DMS114 treated with DMSO at 0.1 percent for 48 hours (cell line): ENCODE measurements around the gene ZG16.
"Not testable (repeated sequence)": the region's sequence is repeated elsewhere in the genome, so short reads cannot be mapped to it uniquely, and the experiment has no call there.

Experiments
- DNase-seq: peaks from one replicate; lab custom pipeline; 2025; ENCODE audit not compliant: unreplicated experiment; lab: John Stamatoyannopoulos, UW

The ZG16 gene

DNA sequence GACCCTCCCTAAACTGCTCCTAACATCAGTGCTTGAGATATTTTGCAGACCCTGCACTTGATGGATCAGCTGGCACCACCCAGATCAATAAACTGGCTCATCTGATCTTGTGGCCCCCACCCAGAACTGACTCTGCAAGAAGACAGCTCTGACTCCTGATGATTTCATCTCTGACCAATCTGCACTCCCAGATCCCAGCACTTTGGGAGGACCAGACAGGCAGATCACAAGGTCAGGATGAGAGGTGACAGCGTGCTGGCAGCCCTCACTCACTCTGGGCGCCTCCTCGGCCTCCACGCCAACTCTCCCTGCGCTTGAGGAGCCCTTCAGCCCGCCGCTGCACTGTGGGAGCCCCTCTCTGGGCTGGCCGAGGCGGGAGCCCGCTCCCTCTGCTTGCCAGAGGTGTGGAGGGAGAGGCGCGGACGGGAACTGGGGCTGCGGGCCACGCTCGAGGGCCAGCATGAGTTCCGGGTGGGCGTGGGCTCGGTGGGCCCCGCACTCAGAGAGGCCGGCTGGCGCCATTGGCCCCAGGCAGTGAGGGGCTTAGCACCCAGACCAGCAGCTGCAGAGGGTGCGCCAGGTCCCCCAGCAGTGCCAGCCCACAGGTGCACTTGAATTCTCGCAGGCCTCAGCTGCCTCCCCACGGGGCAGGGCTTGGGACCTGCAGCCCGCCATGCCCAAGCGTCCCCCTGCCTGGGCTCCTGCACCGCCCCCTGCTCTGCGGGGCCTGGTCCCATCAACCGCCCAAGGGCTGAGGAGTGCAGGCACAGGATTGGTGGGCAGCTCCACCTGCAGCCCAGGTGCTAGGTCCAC lies 29.9 kb upstream of the ZG16 start:
- DNase-seq, result no peak

DNA sequence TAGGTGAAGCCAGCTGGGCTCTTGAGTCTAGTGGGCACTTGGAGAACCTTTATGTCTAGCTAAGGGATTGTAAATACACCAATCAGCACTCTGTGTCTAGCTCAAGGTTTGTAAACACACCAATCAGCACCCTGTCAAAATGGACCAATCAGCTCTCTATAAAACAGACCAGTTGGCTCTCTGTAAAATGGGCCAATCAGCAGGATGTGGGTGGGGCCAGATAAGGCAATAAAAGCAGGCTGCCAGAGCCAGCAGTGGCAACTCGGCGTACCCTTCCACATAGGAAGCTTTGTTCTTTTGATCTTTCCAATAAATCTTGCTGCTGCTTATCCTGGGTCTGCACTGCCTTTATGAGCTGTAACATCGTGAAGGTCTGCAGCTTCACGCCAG lies 29.3 kb upstream of the ZG16 start:
- DNase-seq, result not testable (repeated sequence)

DNA sequence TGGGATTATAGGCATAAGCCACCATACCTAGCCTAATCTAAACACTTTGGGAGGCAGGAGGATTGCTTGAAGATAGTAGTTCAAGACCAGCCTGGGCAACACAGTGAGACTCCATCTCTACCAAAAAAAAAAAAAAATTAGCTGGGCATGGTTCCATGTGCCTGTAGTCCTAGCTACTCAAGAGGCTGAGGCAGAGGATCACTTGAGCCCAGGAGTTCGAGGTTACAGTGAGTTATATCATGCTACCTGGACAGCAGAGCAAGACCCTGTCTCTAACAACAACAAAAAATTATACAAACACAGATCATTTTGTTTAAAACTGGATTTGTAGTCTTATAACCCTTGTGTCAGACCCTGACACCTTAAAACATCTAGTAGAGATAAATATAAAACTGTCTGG lies 24.5 kb upstream of the ZG16 start:
- DNase-seq, result no peak

DNA sequence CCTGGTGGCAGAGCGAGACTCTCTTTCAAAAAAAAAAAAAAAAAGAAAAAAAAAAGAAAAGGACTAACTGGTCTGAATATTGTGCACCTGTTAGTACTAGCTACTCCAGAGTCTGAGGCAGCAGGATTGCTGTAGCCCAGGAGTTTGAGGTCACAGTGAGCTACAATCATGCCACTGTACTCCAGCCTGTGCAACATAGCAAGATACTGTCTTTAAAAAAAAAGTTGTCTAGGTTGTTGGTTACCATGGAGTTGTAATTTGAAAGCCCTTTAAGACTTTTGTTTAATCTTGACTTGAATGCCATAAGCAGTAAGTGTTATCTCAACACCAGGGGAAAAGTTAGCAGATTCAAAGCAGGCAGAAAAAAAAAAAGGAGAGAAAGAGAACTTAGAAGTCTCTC lies 21.4 kb upstream of the ZG16 start:
- no peak for DNase-seq

DNA sequence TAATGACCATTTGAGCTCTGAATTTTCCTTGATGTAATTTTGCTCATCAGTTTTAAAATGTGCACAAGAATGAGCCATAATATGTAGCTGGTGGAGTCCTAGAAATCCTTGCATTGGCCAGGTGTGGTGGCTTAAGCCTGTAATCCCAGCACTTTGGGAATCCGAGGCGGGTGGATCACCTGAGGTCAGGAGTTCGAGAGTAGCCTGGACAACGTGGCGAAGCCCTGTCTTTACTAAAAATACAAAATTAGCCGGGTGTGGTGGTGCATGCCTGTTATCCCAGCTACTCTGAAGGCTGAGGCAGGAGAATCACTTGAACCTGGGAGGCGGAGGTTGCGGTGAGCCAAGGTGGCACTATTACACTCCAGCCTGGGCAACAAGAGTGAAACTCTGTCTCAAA lies 21.0 kb upstream of the ZG16 start:
- not testable (repeated sequence) for DNase-seq

DNA sequence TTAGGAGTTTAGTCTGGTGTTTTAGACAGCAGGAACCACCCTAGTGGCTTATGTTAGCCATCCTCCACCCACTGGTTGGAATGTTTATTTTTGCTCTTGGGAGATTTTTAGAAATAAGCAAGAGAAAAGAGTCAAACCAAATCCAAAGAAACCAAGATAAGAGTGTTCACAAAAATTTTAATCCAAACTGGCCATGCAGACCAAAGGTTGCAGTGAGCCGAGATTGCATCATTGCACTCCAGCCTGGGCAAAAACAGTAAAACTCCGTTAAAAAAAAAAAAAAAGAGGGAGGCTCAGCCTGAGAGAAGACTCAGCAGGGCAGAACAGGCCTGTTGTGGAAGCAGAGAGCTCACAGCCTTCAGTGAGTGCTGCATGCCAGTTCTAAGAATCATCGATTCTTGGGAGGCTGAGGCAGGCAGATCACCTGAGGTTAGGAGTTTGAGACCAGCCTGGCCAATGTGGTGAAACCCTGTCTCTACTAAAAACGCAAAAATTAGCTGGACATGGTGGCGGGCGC lies 20.0 kb upstream of the ZG16 start:
- DNase-seq, result no peak

DNA sequence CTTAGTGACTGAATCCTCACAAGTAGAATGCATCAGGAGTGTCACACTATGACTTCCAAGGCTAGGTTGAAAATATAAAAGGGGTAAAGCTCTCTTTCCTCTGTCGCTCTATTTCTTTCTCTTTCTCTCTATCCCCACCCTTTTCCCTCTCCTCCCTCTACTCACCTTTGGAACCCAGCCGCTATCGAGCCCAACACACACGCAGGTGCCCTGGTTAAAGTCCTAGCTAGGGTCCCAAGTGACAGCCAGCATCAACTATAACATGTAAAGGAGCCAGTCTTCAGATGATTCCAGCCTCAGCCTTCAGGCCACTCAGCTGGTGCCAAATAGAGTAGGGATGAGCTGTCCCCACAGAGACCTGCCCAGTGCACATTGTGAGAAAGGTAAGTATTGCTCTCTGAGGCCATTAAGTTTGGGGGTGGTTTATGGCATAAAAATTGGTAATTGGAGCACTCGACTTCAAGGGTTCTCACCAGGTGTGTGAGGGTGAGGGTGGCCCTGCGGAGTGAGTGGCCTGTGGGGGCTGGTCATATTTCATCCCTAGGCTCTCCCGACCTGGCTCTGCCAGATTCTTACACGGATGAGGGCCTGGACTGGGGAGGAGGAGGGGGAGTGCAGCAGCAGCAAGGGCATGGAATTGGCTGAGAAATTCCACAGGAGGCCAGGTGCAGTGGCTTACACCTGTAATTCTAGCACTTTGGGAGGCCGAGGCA lies 17.3 kb upstream of the ZG16 start:
- DNase-seq, result no peak

DNA sequence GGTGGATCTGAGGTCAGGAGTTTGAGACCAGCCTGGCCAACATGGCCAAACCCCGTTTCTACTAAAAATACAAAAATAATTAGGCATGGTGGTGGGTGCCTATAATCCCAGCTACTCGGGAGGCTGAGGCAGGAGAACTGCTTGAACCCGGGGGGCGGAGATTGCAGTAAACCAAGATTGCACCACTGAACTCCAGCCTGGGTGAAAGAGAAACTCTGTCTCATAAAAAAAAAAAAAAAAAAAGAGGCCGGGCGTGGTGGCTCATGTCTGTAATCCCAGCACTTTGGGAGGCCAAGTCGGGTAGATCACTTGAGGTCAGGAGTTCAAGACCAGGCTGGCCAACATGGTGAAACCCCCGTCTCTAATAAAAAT lies 16.8 kb upstream of the ZG16 start:
- not testable (repeated sequence) for DNase-seq

DNA sequence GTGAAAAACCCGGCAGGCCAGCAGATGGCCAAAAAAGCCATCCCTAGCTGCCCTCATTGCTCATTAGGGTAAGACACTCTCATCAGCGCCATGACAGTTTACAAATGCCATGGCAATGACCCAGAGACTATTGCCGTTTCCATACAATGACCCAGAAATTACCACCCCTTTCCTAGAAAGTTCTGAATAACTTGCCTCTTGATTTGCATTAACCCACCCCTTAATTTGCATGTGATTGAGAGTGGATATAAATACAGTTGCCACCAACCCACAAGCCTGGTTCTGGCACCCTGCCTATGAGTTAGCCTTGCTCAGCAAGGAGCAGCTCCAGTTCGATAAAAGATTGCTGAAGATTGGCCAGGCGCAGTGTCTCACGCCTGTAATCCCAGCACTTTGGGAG lies 16.2 kb upstream of the ZG16 start:
- no peak for DNase-seq

DNA sequence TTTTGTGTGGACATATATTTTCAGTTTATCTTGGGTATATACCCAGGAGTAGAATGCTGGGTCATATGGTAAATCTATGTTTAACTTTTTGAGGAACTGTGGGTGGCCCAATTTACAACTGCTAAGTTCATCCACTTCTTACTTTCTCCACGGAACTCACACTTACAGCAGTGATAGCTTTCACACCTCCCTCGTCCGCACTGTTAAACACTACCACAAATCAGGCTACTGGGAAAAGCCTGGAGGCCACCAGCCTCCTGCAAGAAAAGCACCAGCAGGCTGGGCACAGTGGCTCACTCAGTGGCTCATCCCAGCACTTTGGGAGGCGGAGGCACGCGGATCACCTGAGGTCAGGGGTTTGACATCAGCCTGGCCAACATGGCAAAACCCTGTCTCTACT lies 14.7 kb upstream of the ZG16 start:
- no peak for DNase-seq

DNA sequence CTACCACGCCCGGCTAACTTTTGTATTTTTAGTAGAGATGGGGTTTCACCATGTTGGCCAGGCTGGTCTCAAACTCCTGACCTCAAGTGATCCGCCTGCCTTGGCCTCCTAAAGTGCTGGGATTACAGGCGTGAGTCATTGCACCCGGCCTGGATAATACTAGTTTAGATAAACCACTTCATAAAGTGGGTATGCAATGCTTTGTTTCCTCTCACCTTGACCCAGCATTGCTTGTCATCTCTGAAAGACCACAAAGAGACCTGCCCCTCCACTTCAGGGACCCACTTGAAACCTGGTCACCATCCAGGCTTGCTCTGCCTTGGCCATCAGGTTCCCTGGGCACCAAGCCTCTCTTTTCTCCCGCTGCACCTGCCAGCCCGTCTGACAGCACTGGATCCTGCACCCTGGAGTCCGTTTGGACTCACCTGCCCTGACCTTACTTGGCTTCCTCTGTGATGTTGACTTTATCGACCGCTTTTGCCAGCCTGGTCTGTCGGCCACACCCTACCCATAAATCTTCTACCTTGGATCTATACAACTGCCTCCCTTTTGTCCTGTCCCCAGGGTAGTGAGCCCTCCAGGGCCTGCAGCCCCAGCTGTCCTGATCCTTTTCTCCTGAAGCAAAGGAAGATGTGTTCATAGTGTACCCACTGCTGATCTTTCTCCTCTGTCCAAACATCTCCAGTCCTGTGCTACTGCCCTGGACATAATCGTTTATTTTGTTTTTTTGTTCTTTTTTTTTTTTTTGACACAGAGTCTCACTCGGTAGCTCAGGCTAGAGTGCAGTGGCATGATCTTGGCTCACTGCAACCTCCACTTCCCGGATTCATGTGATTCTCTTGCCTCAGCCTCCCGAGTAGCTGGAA lies 12.7 kb upstream of the ZG16 start:
- no peak for DNase-seq

DNA sequence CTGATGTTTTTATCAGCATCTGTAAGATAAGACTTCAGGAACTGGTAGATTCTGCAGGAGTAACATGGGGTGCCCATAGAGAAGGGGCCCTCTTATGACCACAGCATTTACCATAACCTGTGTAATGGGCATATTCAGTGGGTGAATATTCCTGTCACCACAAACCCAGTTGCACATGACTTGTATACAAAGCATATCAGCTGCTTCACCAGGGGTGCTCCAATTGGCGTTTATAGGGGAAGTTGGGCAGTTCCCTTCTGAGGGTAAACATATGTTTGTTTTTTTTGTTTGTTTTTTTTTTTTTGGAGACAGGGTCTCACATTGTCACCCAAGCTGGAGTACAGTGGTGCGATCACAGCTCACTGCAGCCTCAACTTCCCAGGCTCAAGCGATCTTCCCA lies 11.5 kb upstream of the ZG16 start:
- DNase-seq, result no peak

DNA sequence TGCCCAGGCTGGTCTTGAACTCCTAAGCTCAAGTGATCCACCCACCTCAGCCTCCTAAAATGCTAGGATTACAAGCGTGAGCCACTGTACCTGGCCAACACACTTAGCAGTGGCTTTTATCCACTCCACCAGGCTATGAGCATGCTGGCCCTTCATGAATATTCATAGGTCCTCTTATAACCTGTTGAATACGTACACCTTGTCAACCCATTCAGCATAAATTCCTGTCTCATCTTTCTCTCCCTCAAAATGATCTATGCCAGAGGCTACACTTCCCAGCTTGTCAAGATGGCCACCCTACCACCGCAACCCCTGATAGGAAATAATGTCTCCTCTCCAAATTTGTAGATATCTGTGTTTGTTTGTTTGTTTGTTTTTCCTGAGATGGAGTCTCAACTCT lies 11.0 kb upstream of the ZG16 start:
- DNase-seq, result no peak

DNA sequence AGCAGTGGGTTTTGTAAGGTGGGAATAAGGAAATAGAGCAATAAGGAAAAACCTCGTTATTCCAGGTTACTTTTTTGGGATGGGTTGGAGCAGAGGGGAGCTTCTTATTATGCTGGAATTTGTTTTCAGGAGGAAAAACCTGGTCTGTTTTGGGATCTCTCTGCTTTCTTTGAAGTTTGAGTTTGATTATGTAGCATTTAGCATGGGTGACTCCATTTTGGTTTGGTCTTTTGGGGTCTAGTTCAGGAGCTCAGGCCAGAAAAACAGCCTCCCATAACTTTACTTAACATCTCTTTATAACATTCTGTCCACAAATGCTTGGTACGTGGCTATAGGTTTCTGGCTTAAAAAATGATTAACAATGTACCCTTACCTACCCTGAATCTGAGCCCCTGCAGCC lies 8.5 kb upstream of the ZG16 start:
- no peak for DNase-seq

DNA sequence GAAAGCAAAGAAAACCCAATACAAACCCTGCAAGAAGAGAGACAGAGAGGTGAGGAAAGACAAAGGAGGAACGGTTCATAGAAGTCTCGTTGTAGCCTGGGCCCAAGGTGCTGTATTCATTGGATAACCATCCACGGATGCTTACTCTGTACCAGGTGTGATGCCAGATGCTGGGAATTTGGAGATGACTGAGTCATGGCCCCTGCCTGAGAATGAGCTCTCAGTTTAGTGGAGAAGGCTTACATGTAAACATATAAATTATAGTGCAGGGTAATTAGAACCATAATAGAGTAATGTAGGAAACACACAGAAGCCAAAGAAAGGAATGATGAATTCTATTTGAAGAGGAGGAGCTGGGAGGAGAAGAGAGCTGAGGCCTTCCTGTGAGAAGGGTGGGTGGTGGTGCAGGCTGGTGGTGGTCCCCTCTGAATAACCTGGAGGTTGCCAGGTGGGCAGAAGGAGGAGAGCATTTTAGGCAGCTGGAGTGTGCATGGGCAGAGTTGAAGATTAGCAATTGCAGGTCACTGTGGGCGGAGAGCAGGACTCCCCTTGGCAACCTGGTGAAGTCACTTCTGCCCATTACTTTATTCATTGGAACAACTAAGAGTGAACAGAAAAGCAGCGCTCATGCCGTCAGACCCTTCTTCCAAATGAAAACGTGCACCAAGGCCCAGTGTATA lies 7.7 kb upstream of the ZG16 start:
- no peak for DNase-seq

DNA sequence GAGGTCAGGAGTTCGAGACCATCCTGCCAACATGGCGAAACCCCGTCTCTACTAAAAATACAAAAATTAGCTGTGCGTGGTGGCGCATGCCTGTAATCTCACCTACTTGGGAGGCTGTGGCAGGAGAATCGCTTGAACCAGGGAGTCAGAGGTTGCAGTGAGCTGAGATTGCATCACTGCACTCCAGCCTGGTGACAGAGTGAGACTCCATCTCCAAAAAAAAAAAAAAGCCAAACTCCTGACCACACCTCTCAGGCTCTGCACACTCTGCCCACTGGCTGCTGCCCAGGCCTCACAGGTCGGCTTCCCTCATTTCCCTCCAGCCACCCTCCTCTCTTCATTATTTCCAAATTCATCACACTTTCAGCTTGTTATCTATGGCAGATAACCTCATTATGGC lies 5.7 kb upstream of the ZG16 start:
- not testable (repeated sequence) for DNase-seq

DNA sequence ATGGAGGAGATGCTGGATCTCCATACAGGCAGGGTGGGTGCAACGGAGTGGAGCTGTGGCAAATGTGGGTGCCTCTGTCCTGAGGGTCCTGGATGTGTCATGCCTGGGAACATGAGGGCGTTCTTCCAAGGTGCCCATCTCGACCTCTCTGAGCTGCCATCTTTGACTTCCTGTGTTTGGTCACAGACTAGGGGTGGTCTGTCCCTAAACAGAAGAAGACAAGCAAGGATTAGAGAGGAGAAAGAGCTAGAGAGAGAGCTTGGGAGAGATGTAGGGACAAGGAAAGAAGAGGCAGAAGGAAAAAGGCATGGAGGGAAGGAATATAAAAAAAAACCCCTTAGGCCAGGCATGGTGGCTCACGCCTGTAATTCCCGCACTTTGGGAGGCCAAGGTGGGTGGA lies 3.3 kb upstream of the ZG16 start:
- DNase-seq, result no peak

DNA sequence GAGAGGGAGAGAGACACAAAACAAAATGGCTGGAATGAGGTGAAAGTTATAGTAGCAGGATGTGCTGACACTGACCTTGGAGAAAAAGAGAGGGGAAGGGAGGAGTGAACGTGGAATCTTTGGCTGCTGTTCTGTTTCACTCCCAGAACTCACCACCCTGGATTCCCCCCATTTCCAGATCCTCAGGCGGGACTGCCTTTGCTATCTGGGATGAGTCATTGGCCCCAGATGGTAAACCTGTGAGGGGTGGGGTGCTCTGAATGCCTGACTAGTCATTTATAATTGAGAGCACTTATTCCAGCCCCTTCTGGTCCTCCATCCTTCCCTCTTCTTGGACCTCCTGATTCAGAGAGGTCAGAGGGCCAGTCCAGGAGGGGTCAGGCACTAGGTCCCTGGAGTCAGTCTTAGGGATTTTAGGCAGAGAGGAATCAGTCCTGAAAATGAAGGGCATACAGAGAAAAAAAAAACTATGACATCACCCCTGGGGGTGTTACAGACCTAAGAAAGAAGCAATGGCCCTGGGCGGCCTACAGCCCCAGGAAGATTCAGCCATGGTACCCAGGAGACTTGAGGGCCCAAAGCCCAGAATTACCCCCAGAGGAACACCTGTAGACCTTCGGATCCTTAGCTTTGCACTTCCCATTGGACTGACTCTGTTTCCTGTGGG lies 2.2 kb upstream of the ZG16 start:
- no peak for DNase-seq

DNA sequence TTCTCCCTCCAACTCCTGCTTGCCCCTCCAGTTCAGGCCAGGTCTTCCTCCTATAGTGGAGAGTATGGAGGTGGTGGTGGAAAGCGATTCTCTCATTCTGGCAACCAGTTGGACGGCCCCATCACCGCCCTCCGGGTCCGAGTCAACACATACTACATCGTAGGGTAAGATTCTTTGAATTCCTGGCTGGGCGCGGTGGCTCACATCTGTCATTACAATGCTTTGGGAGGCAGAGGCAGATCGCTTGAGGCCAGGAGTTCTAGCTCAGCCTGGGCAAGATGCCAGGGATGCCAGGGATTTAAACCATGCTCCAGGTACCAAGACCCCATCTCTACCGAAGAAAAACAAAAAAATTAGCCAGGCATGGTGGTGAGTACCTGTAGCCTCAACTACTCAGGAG lies 1.4 kb downstream of the ZG16 start:
- DNase-seq, result no peak
